ENCODE results near the gene NCK2. TPM values are rescaled to one million over a fixed set of nuclear protein-coding genes. Genes with fewer than 3 reads are reported as not detected.

The NCK2 gene
- total and polyA plus RNA-seq, 2 of the 13 experiments (the other 11 are each of a cell fraction or from before 2014, with no cell fraction given): 14.8 to 23.5 TPM

- H3K79me2 ChIP-seq (ENCODE audit: insufficient read depth, low read length): peaks cover 4% of the 10 kb centered on the region
- POLR2A ChIA-PET: no interaction called here
- H3K9me3 ChIP-seq (ENCODE audit: low read length): no peaks in the 10 kb centered on the region
- no peak overlapping the region for H3K9ac ChIP-seq (ENCODE audit: insufficient read depth, low read depth, low read length)
- intact Hi-C loops (cut with micrococcal nuclease; ENCODE audit: unreplicated experiment) (no loop called here), in situ Hi-C loops (cut with HindIII; ENCODE audit: extremely low pct_ligation_motif_present, low pct_unique_long_range_greater_than_20kb) (no loop called here)
- H4K20me1 ChIP-seq (ENCODE audit: insufficient read depth, low read length): no peaks in the 10 kb centered on the region; the same call in 1 of the 2 replicates
- H3K4me2 ChIP-seq (ENCODE audit: low read depth, low read length): no peak overlapping the region
- no peaks in the 10 kb centered on the region for H3K27me3 ChIP-seq (ENCODE audit: control insufficient read depth in 1 of 2, insufficient read depth in 2 of 2, low read length in 2 of 2)
- FAIRE-seq (no peak), ATAC-seq (no peak), DNase-seq (ENCODE audit: low spot score) (no peak)
- H2AFZ ChIP-seq (ENCODE audit: low read length): no peak overlapping the region
- H3K36me3 ChIP-seq (replicated peaks in 1 of 2; ENCODE audit: control insufficient read depth in 1 of 2, insufficient read depth in 2 of 2, low read length in 2 of 2): no peaks in the 10 kb centered on the region
- H3K4me3 ChIP-seq (replicated peaks in 1 of 3; ENCODE audit: insufficient read depth in 1 of 3, low read depth in 2 of 3, low read length in 3 of 3): no peak overlapping the region
- peaks cover 15% of the 10 kb centered on the region for H3K4me1 ChIP-seq (ENCODE audit: insufficient read depth, low read length)
- TF ChIP-seq, protein P1, sequence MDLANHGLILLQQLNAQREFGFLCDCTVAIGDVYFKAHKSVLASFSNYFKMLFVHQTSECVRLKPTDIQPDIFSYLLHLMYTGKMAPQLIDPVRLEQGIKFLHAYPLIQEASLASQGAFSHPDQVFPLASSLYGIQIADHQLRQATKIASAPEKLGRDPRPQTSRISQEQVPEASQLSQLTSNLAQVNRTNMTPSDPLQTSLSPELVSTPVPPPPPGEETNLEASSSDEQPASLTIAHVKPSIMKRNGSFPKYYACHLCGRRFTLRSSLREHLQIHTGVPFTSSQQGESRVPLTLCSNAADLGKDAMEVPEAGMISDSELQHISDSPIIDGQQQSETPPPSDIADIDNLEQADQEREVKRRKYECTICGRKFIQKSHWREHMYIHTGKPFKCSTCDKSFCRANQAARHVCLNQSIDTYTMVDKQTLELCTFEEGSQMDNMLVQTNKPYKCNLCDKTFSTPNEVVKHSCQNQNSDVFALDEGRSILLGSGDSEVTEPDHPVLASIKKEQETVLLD (CRISPR knock-in tag; IDR thresholded peaks at IDR 0.05; ENCODE audit: low read depth): no peak
- no peak for TF ChIP-seq ZNF264 (CRISPR knock-in tag; IDR thresholded peaks at IDR 0.05)
- TF ChIP-seq, protein P2, sequence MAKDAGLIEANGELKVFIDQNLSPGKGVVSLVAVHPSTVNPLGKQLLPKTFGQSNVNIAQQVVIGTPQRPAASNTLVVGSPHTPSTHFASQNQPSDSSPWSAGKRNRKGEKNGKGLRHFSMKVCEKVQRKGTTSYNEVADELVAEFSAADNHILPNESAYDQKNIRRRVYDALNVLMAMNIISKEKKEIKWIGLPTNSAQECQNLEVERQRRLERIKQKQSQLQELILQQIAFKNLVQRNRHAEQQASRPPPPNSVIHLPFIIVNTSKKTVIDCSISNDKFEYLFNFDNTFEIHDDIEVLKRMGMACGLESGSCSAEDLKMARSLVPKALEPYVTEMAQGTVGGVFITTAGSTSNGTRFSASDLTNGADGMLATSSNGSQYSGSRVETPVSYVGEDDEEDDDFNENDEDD (CRISPR knock-in tag; IDR thresholded peaks at IDR 0.05; ENCODE audit: borderline replicate concordance): no peak
- no peak for TF ChIP-seq NFKBIZ (CRISPR knock-in tag; IDR thresholded peaks at IDR 0.05)
- TF ChIP-seq HIVEP1 (CRISPR knock-in tag; IDR thresholded peaks at IDR 0.05): 0 out of 2 replicates have a peak, but pooled peaks have one; percentile 13
- TF ChIP-seq MAFG (CRISPR knock-in tag; IDR thresholded peaks at IDR 0.05): no peak
- no TSS peak for BruUV-seq (replicated peaks)
- 92% methylated on average over 10 of the region's 11 CpGs for WGBS (ENCODE audit: low lambda C conversion rate)
- CTCF ChIA-PET (ENCODE audit: low intra/inter-chr PET ratio, low total read pairs): no interaction called here
- H3K27ac ChIP-seq (ENCODE audit: extremely low read length, insufficient read depth, low read length): no peak overlapping the region
Observed at GRCh38 chr2:105775809-105776559, 31.3 kb downstream of the NCK2 start.

Measured in HepG2 (cell line).